D721Med (cell line): ENCODE measurements around the gene C1orf116.

Experiments used
- DNase-seq: peaks from one replicate; pipeline ENCODE4 v3.0.0; 2011; ENCODE audit warnings: low spot score; ENCODE audit not compliant: insufficient read length
- FAIRE-seq: peaks from 2 replicates; lab custom pipeline; 2011; peaks lifted over from hg19 to GRCh38; lab: Jason Lieb, UNC
- TF ChIP-seq, protein P1 (sequence below): IDR thresholded peaks from 2 replicates; pipeline ENCODE4 v1.5.1; 2012; ENCODE audit warnings: mild to moderate bottlenecking, control low read depth; ENCODE audit not compliant: insufficient read depth; ENCODE audit errors: missing control alignments

C1orf116 gene

DNA sequence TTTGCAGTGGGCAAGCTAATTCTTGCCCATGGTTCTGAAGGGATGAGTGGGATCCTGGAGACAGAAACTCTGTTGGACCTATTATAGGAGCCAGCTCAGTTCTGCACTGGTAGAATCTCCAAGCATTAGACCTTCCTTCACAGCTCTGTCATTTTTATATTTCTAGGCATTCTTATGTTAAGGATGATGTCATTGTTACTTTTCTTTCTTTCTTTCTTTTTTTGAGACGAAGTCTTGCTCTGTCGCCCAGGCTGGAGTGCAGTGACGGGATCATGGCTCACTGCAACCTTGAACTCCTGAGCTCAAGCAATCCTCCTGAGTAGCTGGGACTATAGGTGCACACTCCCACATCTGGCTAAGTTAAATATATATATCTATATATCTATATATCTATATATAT is 28.0 kb upstream of the C1orf116 start:
- DNase-seq = no peak
- TF ChIP-seq, protein P1, sequence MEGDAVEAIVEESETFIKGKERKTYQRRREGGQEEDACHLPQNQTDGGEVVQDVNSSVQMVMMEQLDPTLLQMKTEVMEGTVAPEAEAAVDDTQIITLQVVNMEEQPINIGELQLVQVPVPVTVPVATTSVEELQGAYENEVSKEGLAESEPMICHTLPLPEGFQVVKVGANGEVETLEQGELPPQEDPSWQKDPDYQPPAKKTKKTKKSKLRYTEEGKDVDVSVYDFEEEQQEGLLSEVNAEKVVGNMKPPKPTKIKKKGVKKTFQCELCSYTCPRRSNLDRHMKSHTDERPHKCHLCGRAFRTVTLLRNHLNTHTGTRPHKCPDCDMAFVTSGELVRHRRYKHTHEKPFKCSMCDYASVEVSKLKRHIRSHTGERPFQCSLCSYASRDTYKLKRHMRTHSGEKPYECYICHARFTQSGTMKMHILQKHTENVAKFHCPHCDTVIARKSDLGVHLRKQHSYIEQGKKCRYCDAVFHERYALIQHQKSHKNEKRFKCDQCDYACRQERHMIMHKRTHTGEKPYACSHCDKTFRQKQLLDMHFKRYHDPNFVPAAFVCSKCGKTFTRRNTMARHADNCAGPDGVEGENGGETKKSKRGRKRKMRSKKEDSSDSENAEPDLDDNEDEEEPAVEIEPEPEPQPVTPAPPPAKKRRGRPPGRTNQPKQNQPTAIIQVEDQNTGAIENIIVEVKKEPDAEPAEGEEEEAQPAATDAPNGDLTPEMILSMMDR = no peak
- no peak for FAIRE-seq

DNA sequence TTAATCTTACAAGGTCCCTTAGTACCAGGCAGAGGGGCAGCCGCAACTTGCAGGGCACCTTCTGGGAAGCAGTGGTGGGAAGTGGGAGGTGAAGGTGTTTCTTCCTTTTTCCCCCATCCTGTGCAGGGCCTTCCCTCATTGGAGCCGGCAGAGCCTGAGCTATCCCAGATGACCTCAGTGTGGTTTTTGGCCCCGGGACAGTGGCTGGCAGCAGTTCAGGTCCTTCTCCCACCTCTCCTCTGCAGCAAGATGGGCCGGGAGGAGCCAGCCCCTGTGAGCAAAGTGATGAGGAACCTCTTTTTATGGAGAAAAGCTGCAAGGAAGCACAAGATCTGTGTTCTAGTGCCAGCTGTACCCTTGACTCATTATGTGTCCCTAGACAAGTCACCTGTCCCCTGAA is 27.3 kb upstream of the C1orf116 start:
- FAIRE-seq (no peak), DNase-seq (no peak)
- TF ChIP-seq, protein P1 = no peak

DNA sequence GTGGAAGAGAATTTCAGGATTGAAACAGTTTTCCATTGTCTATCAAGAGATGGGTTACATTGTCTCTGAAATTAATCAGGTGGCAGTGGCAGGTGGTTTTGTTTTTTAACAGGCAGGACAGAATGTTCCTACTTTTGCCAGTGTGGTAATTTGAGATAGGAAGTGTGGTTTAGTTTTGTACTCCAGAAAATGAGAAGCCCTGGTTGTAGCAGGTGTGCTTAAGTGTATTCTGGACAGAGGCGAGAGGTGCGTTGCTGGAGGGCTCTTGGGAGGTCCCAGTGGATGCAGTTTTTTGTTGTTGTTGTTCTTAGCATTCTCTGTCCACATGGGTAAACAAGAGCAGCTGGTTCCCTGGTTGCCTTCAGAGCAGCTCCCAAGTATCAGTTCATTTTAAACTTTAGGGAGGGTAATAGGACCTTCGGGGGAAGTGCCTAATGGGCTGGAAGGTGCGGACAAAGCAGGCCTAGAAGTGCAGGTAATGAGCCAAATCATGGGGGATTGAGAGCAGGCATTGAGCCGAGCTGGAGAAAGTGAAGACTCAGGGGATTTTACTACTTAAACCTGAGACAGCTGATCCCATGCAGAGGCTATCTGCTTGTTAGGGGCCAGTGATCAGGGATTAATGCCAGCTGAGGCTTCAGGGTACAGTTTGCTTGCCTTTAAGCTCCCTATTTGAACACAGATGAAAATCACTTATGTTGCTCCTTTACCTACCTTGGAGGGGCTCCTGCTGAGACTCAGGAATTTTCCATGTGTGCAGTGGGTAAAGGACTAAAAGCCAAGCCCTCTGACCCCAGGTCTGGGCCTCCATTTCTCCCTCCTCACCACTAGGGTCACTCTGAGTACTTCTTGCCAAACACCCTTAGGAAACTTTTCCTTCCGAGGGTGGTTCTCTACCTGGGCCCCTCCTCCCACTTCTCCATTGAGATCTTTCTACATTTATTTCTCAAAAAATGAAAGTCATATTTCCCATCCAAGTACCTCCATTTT is 26.6 kb upstream of the C1orf116 start:
- DNase-seq = peak; percentile 40
- FAIRE-seq = no peak
- TF ChIP-seq, protein P1 = no peak

DNA sequence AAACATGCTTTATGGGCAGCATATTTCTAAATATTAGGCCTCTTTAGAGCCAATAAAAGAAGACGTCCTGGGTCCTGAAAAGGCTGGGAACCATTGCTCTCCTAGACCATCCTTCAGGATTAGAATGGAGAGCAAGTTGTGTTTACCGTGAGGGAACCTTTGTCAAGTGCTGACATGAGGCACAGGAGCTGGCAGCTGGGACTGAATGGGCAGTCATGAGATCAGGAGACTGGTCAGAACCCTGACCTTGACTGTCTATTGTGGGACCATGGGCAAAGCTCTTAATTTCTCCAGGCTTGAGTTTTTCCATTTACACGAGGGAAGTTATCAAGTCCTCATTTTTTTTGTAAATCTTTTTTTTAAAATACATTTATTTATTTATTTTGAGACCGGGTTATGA is 25.7 kb upstream of the C1orf116 start:
- no peak for DNase-seq
- no peak for FAIRE-seq
- TF ChIP-seq, protein P1 = no peak

DNA sequence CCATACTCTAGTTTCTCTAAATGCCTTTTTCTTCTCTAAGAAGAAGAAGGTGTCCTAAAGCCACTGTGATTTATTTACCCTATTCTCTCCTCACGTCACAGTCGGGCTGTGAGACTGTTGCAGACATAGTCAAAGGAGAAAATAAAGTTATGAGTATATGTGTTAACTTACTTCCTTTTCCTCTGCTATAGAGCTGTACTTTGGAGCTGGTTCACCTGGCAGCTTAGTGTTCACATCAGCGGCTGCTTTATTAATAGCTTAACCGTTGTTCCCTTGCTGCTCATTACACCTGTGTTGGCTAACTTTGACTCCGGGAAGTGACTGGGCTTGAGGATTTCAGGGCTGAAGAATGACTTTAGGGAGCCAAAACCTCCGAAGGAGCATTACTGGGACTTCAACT is 24.1 kb upstream of the C1orf116 start:
- DNase-seq (no peak), FAIRE-seq (no peak)

DNA sequence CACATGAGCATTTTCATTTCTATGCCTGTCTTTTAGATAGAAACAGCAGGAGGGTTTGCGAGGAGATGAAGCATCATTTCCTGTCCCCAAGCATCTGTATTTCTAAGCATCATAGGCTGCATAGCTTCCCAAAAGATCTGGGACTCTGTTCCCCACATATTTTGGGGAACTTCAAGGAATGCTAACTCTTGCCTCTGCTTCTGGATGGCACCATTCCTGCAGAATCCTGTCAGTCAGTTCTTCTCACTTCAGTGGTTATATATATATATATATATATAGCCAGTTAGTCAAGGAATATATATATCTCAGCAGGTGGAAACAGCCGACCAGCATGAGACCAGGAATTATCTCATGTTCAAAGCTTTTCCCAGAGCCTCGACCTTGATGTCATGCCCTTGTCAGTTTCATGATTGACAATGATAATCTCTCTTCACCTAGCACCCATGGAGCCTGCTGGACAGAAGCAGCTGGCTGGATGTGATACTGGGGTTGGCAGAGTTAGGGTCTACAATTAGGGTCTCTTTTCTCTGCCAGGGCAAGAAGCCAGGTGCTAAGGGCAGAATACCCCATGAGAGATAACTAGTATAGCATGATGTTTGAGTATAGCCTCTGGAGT is 22.9 kb upstream of the C1orf116 start:
- FAIRE-seq (no peak), DNase-seq (no peak)
- TF ChIP-seq, protein P1 = no peak

More for the DNA sequence above, 24.1 kb upstream of the C1orf116 start:
- TF ChIP-seq, protein P1 = no peak
